Effector memory CD4-positive, alpha-beta T cell (primary cell): ENCODE data around the gene DECR2.
"Not testable (repeated sequence)": the region's sequence is repeated elsewhere in the genome, so short reads cannot be mapped to it uniquely, and the experiment has no call there.

Source experiments
- DNase-seq, 3 donors: peaks; one replicate each; pipeline ENCODE4 v3.0.0-alpha.2; 2020
- H3K27ac ChIP-seq: 2 replicates; pipeline ENCODE4 v1.7.0; 2013; ENCODE audit warnings: mild to moderate bottlenecking, low read length, moderate library complexity; ENCODE audit not compliant: insufficient read depth, poor library complexity, severe bottlenecking
- H3K27me3 ChIP-seq: replicated peaks from 2 replicates; pipeline ENCODE4 v1.7.0; 2013; ENCODE audit warnings: mild to moderate bottlenecking, low read length; ENCODE audit not compliant: insufficient read depth, control insufficient read depth, poor library complexity, severe bottlenecking
- H3K36me3 ChIP-seq: 2 replicates; pipeline ENCODE4 v1.7.0; 2013; ENCODE audit warnings: mild to moderate bottlenecking, low read length, moderate library complexity; ENCODE audit not compliant: control insufficient read depth, insufficient read depth
- H3K4me1 ChIP-seq: 2 replicates; pipeline ENCODE4 v1.7.0; 2013; ENCODE audit warnings: low read length, mild to moderate bottlenecking; ENCODE audit not compliant: control insufficient read depth, insufficient read depth, poor library complexity, severe bottlenecking
- H3K4me3 ChIP-seq: 2 replicates; pipeline ENCODE4 v1.7.0; 2013; ENCODE audit warnings: low read length, low read depth, mild to moderate bottlenecking; ENCODE audit not compliant: insufficient read depth, poor library complexity, severe bottlenecking
- H3K9me3 ChIP-seq: 2 replicates; pipeline ENCODE4 v1.7.0; 2013; ENCODE audit warnings: mild to moderate bottlenecking, low read length, moderate library complexity; ENCODE audit not compliant: control insufficient read depth

DECR2 gene

GRCh38 chr16:379961-380761 is 21.5 kb upstream of the DECR2 start:
- peak overlapping the region; percentile 63 for H3K27ac ChIP-seq
- no peak for DNase-seq
- peak overlapping the region; percentile 78 for H3K4me3 ChIP-seq
- H3K9me3 ChIP-seq, result no peaks in the 10 kb centered on the region
- peaks cover 26% of the 10 kb centered on the region for H3K4me1 ChIP-seq
- no peaks in the 10 kb centered on the region for H3K27me3 ChIP-seq
- H3K36me3 ChIP-seq, result peaks cover 20% of the 10 kb centered on the region

- H3K27me3 ChIP-seq, result no peaks in the 10 kb centered on the region
- H3K4me1 ChIP-seq, result peaks cover 26% of the 10 kb centered on the region
- H3K9me3 ChIP-seq, result no peaks in the 10 kb centered on the region
- H3K36me3 ChIP-seq, result peaks cover 18% of the 10 kb centered on the region
- H3K27ac ChIP-seq, result peak overlapping the region; percentile 55
- peak overlapping the region; percentile 78 for H3K4me3 ChIP-seq
- DNase-seq, result no peak
Observed at GRCh38 chr16:380762-381011, 21.0 kb upstream of the DECR2 start.

GRCh38 chr16:381012-381788 is 20.5 kb upstream of the DECR2 start:
- peaks cover 14% of the 10 kb centered on the region for H3K36me3 ChIP-seq
- H3K9me3 ChIP-seq, result no peaks in the 10 kb centered on the region
- H3K27me3 ChIP-seq, result no peaks in the 10 kb centered on the region
- peak overlapping the region; percentile 78 for H3K4me3 ChIP-seq
- H3K4me1 ChIP-seq, result peaks cover 26% of the 10 kb centered on the region
- peak overlapping the region; percentile 55 for H3K27ac ChIP-seq
- no peak for DNase-seq

- peaks cover 5% of the 10 kb centered on the region for H3K36me3 ChIP-seq
- H3K9me3 ChIP-seq, result no peaks in the 10 kb centered on the region
- H3K4me1 ChIP-seq, result peaks cover 26% of the 10 kb centered on the region
- peak within 1 kb of the TSS; percentile 55 for H3K27ac ChIP-seq
- no peaks in the 10 kb centered on the region for H3K27me3 ChIP-seq
- peak within 1 kb of the TSS; percentile 78 for H3K4me3 ChIP-seq
- peak; percentile 54 to 65 (median 58) for DNase-seq
Observed at GRCh38 chr16:381789-382717, 19.6 kb upstream of the DECR2 start, which contains the start of gene PGAP6. Gene PGAP6, minus strand, starts transcription at chr16:381978. Its CDS starts 157 bp downstream, at chr16:381821.

- peaks cover 26% of the 10 kb centered on the region for H3K4me1 ChIP-seq
- peak in 2 of 3 donors; percentile 49 to 57 for DNase-seq
- peak overlapping the region; percentile 68 for H3K4me3 ChIP-seq
- no peaks in the 10 kb centered on the region for H3K36me3 ChIP-seq
- H3K27ac ChIP-seq, result peak overlapping the region; percentile 22
- H3K9me3 ChIP-seq, result no peaks in the 10 kb centered on the region
- H3K27me3 ChIP-seq, result no peaks in the 10 kb centered on the region
Observed at GRCh38 chr16:383326-384051, 18.2 kb upstream of the DECR2 start.

- H3K9me3 ChIP-seq, result no peaks in the 10 kb centered on the region
- H3K4me3 ChIP-seq, result no peak overlapping the region
- no peaks in the 10 kb centered on the region for H3K27me3 ChIP-seq
- no peak overlapping the region for H3K27ac ChIP-seq
- DNase-seq, result no peak
- peaks cover 9% of the 10 kb centered on the region for H3K4me1 ChIP-seq
- H3K36me3 ChIP-seq, result no peaks in the 10 kb centered on the region
Observed at GRCh38 chr16:386641-387156, 15.0 kb upstream of the DECR2 start.

- not testable (repeated sequence) for H3K36me3 ChIP-seq, DNase-seq, H3K27me3 ChIP-seq, H3K27ac ChIP-seq, H3K9me3 ChIP-seq, H3K4me1 ChIP-seq, H3K4me3 ChIP-seq
Observed at GRCh38 chr16:387761-388666, 13.7 kb upstream of the DECR2 start.

- Histone ChIP-seq H3K4me3 (no peak overlapping the region), H3K9me3 (no peaks in the 10 kb centered on the region), H3K27me3 (no peaks in the 10 kb centered on the region), H3K4me1 (no peaks in the 10 kb centered on the region), H3K36me3 (no peaks in the 10 kb centered on the region), H3K27ac (no peak overlapping the region)
- no peak for DNase-seq
Observed at GRCh38 chr16:389352-389751, 12.3 kb upstream of the DECR2 start.
